SK-N-MC (cell line): Measurements from ENCODE around the gene CYTH1.

Source experiments
- EZH2 ChIP-seq: fragments of 200-600 bp; sonication (generic); IDR thresholded peaks from one replicate; pipeline ENCODE4 v1.6.1; 2017; ENCODE audit warnings: antibody characterized with exemption
- POLR2AphosphoS5 ChIP-seq: IDR thresholded peaks from 2 replicates; pipeline ENCODE4 v1.6.1; 2012; ENCODE audit warnings: mild to moderate bottlenecking, low read depth, low read length, borderline replicate concordance

DNA sequence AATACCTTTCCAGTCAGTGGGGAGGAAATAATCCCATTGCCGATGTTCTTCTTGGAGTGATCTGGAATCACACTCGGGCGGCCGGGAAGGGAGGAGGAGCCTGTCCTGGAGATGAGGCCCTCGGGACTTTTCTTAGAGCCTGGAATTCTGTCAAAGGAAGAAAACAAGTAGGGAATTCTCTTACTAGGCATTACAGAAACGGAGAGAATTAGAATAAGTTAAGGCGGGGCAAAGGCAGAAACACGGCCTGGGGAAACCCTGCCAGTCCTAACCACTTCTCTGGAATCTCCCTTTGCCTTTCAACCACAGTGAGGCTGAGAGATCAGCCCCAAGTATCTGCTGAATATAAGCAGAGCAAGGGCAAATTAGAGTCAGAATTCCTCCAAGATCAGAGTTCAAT is 30.8 kb upstream of the CYTH1 start:
- TF ChIP-seq EZH2 (no peak), POLR2AphosphoS5 (no peak)
